ENCODE measurements around the gene STOML2.

DNA sequence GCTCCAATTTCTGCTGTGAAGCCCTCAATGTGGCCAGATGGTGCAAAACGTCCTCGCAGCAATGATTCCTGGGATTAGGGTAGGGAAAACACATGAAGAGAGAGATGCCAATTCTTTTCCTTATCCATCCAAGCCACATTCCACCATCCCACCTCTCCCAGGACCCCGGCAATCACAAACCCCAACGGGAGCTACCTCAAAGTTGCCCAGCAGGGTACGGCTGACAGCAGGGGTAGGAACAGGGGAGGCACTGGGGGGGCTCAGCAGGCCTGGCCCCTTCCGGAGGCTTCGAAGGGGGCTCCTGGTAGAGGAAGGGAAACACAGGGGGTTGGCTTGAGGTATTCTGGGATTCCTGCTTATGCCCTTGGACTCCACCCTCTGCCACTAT lies 3.4 kb upstream of the STOML2 start:
- TF ChIP-seq, protein P1, sequence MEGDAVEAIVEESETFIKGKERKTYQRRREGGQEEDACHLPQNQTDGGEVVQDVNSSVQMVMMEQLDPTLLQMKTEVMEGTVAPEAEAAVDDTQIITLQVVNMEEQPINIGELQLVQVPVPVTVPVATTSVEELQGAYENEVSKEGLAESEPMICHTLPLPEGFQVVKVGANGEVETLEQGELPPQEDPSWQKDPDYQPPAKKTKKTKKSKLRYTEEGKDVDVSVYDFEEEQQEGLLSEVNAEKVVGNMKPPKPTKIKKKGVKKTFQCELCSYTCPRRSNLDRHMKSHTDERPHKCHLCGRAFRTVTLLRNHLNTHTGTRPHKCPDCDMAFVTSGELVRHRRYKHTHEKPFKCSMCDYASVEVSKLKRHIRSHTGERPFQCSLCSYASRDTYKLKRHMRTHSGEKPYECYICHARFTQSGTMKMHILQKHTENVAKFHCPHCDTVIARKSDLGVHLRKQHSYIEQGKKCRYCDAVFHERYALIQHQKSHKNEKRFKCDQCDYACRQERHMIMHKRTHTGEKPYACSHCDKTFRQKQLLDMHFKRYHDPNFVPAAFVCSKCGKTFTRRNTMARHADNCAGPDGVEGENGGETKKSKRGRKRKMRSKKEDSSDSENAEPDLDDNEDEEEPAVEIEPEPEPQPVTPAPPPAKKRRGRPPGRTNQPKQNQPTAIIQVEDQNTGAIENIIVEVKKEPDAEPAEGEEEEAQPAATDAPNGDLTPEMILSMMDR (optimal IDR thresholded peaks at IDR 0.05 in 1 of 3, IDR thresholded peaks at IDR 0.05 in 1 of 3, conservative IDR thresholded peaks at IDR 0.05 in 1 of 3; ENCODE audit: extremely low read depth in 1 of 3, insufficient read depth in 2 of 3, low read length in 3 of 3) = no peak
- no peak for TF ChIP-seq EZH2 (IDR thresholded peaks at IDR 0.05; ENCODE audit: low read length)
